T-helper 1 cell treated with Interleukin-12 subunit alpha and Interleukin-12 subunit beta and Interleukin-4 antibody, amounts not matched to agents 30 μg/mL and 1 μg/mL, for 36 hours (primary cell): ENCODE measurements around the gene OR13D1.
"Not testable (repeated sequence)": the region's sequence is repeated elsewhere in the genome, so short reads cannot be mapped to it uniquely, and the experiment has no call there.

ENCODE experiments used
- H3K27ac Mint-ChIP-seq: one replicate; pipeline ENCODE4 v1.8.0; 2021; ENCODE audit warnings: mild to moderate bottlenecking, mixed read lengths
- H3K27me3 Mint-ChIP-seq: one replicate; pipeline ENCODE4 v1.8.0; 2021; ENCODE audit warnings: low read depth, mixed read lengths
- H3K36me3 Mint-ChIP-seq: one replicate; pipeline ENCODE4 v1.8.0; 2021; ENCODE audit warnings: low read depth, mixed read lengths
- H3K4me1 Mint-ChIP-seq: one replicate; pipeline ENCODE4 v1.8.0; 2021; ENCODE audit warnings: low read depth, mixed read lengths
- H3K4me3 Mint-ChIP-seq: one replicate; pipeline ENCODE4 v1.8.0; 2021; ENCODE audit warnings: mild to moderate bottlenecking, moderate library complexity, mixed read lengths
- H3K9me3 Mint-ChIP-seq: one replicate; pipeline ENCODE4 v1.8.0; 2021; ENCODE audit warnings: mixed read lengths

The OR13D1 gene

GRCh38 chr9:104694218-104694617, at the start of gene OR13D1:
OR13D1 (plus strand) TSS chr9:104694518; CDS start chr9:104694518, 0 bp downstream.
- H3K27ac Mint-ChIP-seq, result no peak within 1 kb of the TSS
- no peaks in the 10 kb centered on the region for H3K27me3 Mint-ChIP-seq
- H3K4me1 Mint-ChIP-seq, result no peaks in the 10 kb centered on the region
- H3K4me3 Mint-ChIP-seq, result no peak within 1 kb of the TSS
- no peaks in the 10 kb centered on the region for H3K36me3 Mint-ChIP-seq
- H3K9me3 Mint-ChIP-seq, result no peaks in the 10 kb centered on the region

- H3K27me3 Mint-ChIP-seq, result no peaks in the 10 kb centered on the region
- H3K9me3 Mint-ChIP-seq, result no peaks in the 10 kb centered on the region
- H3K4me3 Mint-ChIP-seq, result no peak overlapping the region
- H3K27ac Mint-ChIP-seq, result no peak overlapping the region
- no peaks in the 10 kb centered on the region for H3K4me1 Mint-ChIP-seq
- no peaks in the 10 kb centered on the region for H3K36me3 Mint-ChIP-seq
Observed at GRCh38 chr9:104658496-104659195, 35.7 kb upstream of the OR13D1 start.

GRCh38 chr9:104675611-104676010, 18.7 kb upstream of the OR13D1 start:
- H3K4me1 Mint-ChIP-seq, result no peaks in the 10 kb centered on the region
- H3K36me3 Mint-ChIP-seq, result no peaks in the 10 kb centered on the region
- H3K27me3 Mint-ChIP-seq, result no peaks in the 10 kb centered on the region
- no peak overlapping the region for H3K4me3 Mint-ChIP-seq
- H3K27ac Mint-ChIP-seq, result no peak overlapping the region
- H3K9me3 Mint-ChIP-seq, result no peaks in the 10 kb centered on the region

GRCh38 chr9:104682642-104683041, 11.7 kb upstream of the OR13D1 start:
- Mint-ChIP-seq H3K4me1 (peaks cover 4% of the 10 kb centered on the region), H3K9me3 (no peaks in the 10 kb centered on the region), H3K4me3 (no peak overlapping the region), H3K27me3 (no peaks in the 10 kb centered on the region), H3K36me3 (no peaks in the 10 kb centered on the region), H3K27ac (no peak overlapping the region)

GRCh38 chr9:104686081-104686480, 8.2 kb upstream of the OR13D1 start:
- no peak overlapping the region for H3K4me3 Mint-ChIP-seq
- peaks cover 4% of the 10 kb centered on the region for H3K4me1 Mint-ChIP-seq
- no peaks in the 10 kb centered on the region for H3K27me3 Mint-ChIP-seq
- no peaks in the 10 kb centered on the region for H3K36me3 Mint-ChIP-seq
- no peaks in the 10 kb centered on the region for H3K9me3 Mint-ChIP-seq
- H3K27ac Mint-ChIP-seq, result no peak overlapping the region

- H3K27ac Mint-ChIP-seq, result no peak overlapping the region
- no peak overlapping the region for H3K4me3 Mint-ChIP-seq
- H3K27me3 Mint-ChIP-seq, result no peaks in the 10 kb centered on the region
- no peaks in the 10 kb centered on the region for H3K4me1 Mint-ChIP-seq
- H3K36me3 Mint-ChIP-seq, result no peaks in the 10 kb centered on the region
- no peaks in the 10 kb centered on the region for H3K9me3 Mint-ChIP-seq
Observed at GRCh38 chr9:104700306-104700705, 6.0 kb downstream of the OR13D1 start.

GRCh38 chr9:104708737-104709136, 14.4 kb downstream of the OR13D1 start:
- H3K36me3 Mint-ChIP-seq, H3K27ac Mint-ChIP-seq, H3K9me3 Mint-ChIP-seq, H3K4me1 Mint-ChIP-seq, H3K4me3 Mint-ChIP-seq, H3K27me3 Mint-ChIP-seq: not testable (repeated sequence)

GRCh38 chr9:104711604-104712003, 17.3 kb downstream of the OR13D1 start:
- Mint-ChIP-seq H3K4me1 (no peaks in the 10 kb centered on the region), H3K36me3 (no peaks in the 10 kb centered on the region), H3K27ac (no peak overlapping the region), H3K27me3 (no peaks in the 10 kb centered on the region), H3K4me3 (no peak overlapping the region), H3K9me3 (no peaks in the 10 kb centered on the region)

GRCh38 chr9:104725014-104725413, 30.7 kb downstream of the OR13D1 start:
- Mint-ChIP-seq H3K9me3 (no peaks in the 10 kb centered on the region), H3K27me3 (peaks cover 5% of the 10 kb centered on the region), H3K36me3 (no peaks in the 10 kb centered on the region), H3K27ac (no peak overlapping the region), H3K4me1 (no peaks in the 10 kb centered on the region), H3K4me3 (no peak overlapping the region)

GRCh38 chr9:104738452-104738851, 44.1 kb downstream of the OR13D1 start:
- H3K4me1 Mint-ChIP-seq, result no peaks in the 10 kb centered on the region

GRCh38 chr9:104740621-104741020, 46.3 kb downstream of the OR13D1 start:
- Mint-ChIP-seq H3K4me3 (no peak overlapping the region), H3K27ac (no peak overlapping the region)

More at GRCh38 chr9:104738452-104738851, 44.1 kb downstream of the OR13D1 start:
- Mint-ChIP-seq H3K27me3 (no peaks in the 10 kb centered on the region), H3K9me3 (no peaks in the 10 kb centered on the region), H3K36me3 (no peaks in the 10 kb centered on the region), H3K27ac (no peak overlapping the region), H3K4me3 (no peak overlapping the region)

GRCh38 chr9:104743376-104743985, 49.2 kb downstream of the OR13D1 start:
- Mint-ChIP-seq H3K27me3 (no peaks in the 10 kb centered on the region), H3K4me3 (no peak overlapping the region)

More at GRCh38 chr9:104740621-104741020, 46.3 kb downstream of the OR13D1 start:
- H3K27me3 Mint-ChIP-seq, result no peaks in the 10 kb centered on the region
- no peaks in the 10 kb centered on the region for H3K9me3 Mint-ChIP-seq
- H3K4me1 Mint-ChIP-seq, result no peaks in the 10 kb centered on the region
- H3K36me3 Mint-ChIP-seq, result no peaks in the 10 kb centered on the region

More at GRCh38 chr9:104743376-104743985, 49.2 kb downstream of the OR13D1 start:
- Mint-ChIP-seq H3K4me1 (peaks cover 8% of the 10 kb centered on the region), H3K27ac (no peak overlapping the region), H3K9me3 (no peaks in the 10 kb centered on the region), H3K36me3 (no peaks in the 10 kb centered on the region)
